WTC11 (cell line): ENCODE results near the gene KDSR. TPM values are rescaled to one million over a fixed set of nuclear protein-coding genes. Genes with fewer than 3 reads are reported as not detected.

Source experiments
- ATAC-seq: fragments of 200-7000 bp; cut with Tn5 transposase; 2 replicates; pipeline ENCODE4 v1.10.0; 2021; ENCODE audit warnings: mild to moderate bottlenecking, moderate library complexity
- CTCF ChIA-PET: fragments of 300-600 bp; sonication (Branson Sonifier 250); formaldehyde crosslinking; loops from one replicate; lab custom pipeline; 2021; ENCODE audit warnings: antibody characterized with exemption; lab: Charles Lee
- POLR2A ChIA-PET: fragments of 350-600 bp; sonication (Branson Sonifier 250); formaldehyde crosslinking; loops from one replicate; lab custom pipeline; 2021; ENCODE audit warnings: antibody characterized with exemption; lab: Charles Lee
- DNase-seq: peaks from one replicate; pipeline ENCODE4 v3.0.0; 2021; ENCODE audit warnings: low spot score
- H3K27ac Mint-ChIP-seq: 2 replicates; pipeline ENCODE4 v1.8.0; 2021; ENCODE audit warnings: mixed read lengths
- H3K27me3 Mint-ChIP-seq: 2 replicates; pipeline ENCODE4 v1.8.0; 2021; ENCODE audit warnings: low read depth, mild to moderate bottlenecking, moderate library complexity, mixed read lengths
- H3K36me3 Mint-ChIP-seq: 2 replicates; pipeline ENCODE4 v1.8.0; 2021; ENCODE audit warnings: mixed read lengths
- H3K4me1 Mint-ChIP-seq: 2 replicates; pipeline ENCODE4 v1.8.0; 2022; ENCODE audit warnings: mixed read lengths
- H3K4me3 Mint-ChIP-seq: 2 replicates; pipeline ENCODE4 v1.8.0; 2021; ENCODE audit warnings: mild to moderate bottlenecking, moderate library complexity, mixed read lengths
- H3K9me3 Mint-ChIP-seq: 2 replicates; pipeline ENCODE4 v1.8.0; 2021; ENCODE audit warnings: mixed read lengths
- CTCF ChIP-seq: fragments of 200-600 bp; IDR thresholded peaks from 2 replicates; pipeline ENCODE4 v1.8.0; 2022; ENCODE audit warnings: antibody characterized with exemption
- FOXK1 ChIP-seq: sonication (generic); formaldehyde crosslinking; IDR thresholded peaks from 2 replicates; pipeline ENCODE4 v1.8.0; 2022; ENCODE audit warnings: mild to moderate bottlenecking, moderate library complexity, missing genetic modification reagents
- GRHL2 ChIP-seq: fragments of 250-450 bp; sonication (Bioruptor Pico); IDR thresholded peaks from 2 replicates; pipeline ENCODE4 v1.8.0; 2022; ENCODE audit warnings: mild to moderate bottlenecking, moderate library complexity; ENCODE audit not compliant: insufficient replicate concordance, severe bottlenecking
- JUN ChIP-seq: sonication (generic); formaldehyde crosslinking; IDR thresholded peaks from 2 replicates; pipeline ENCODE4 v1.8.0; 2023; ENCODE audit warnings: mild to moderate bottlenecking, missing genetic modification reagents
- KAT7 ChIP-seq: sonication (generic); formaldehyde crosslinking; IDR thresholded peaks from 2 replicates; pipeline ENCODE4 v1.8.1; 2023; ENCODE audit warnings: missing genetic modification reagents, mild to moderate bottlenecking, borderline replicate concordance
- MLX ChIP-seq: sonication (generic); formaldehyde crosslinking; IDR thresholded peaks from 2 replicates; pipeline ENCODE4 v1.8.1; 2023; ENCODE audit warnings: mild to moderate bottlenecking, missing genetic modification reagents, moderate library complexity
- MXD4 ChIP-seq: fragments of 250-450 bp; sonication (Bioruptor Pico); IDR thresholded peaks from 2 replicates; pipeline ENCODE4 v1.8.0; 2021; ENCODE audit warnings: mild to moderate bottlenecking, moderate library complexity, borderline replicate concordance
- MYBL2 ChIP-seq: sonication (generic); formaldehyde crosslinking; IDR thresholded peaks from 2 replicates; pipeline ENCODE4 v1.8.1; 2023; ENCODE audit warnings: mild to moderate bottlenecking, moderate library complexity, missing genetic modification reagents
- NR3C1 ChIP-seq: sonication (generic); formaldehyde crosslinking; conservative IDR thresholded peaks from 2 replicates; pipeline ENCODE4 v1.8.1; 2023; ENCODE audit warnings: low read depth, mild to moderate bottlenecking, missing genetic modification reagents
- PRRX2 ChIP-seq: fragments of 250-450 bp; sonication (Bioruptor Pico); IDR thresholded peaks from 2 replicates; pipeline ENCODE4 v1.8.0; 2021; ENCODE audit warnings: mild to moderate bottlenecking
- SP1 ChIP-seq: sonication (generic); formaldehyde crosslinking; conservative IDR thresholded peaks from 2 replicates; pipeline ENCODE4 v1.8.1; 2022; ENCODE audit warnings: missing genetic modification reagents
- ZMAT4 ChIP-seq: fragments of 250-450 bp; sonication (Bioruptor Pico); IDR thresholded peaks from 2 replicates; pipeline ENCODE4 v1.9.0; 2021; ENCODE audit warnings: mild to moderate bottlenecking
- ZNF263 ChIP-seq: sonication (generic); formaldehyde crosslinking; IDR thresholded peaks from 2 replicates; pipeline ENCODE4 v1.8.1; 2022; ENCODE audit warnings: low read depth, mild to moderate bottlenecking, moderate library complexity, missing genetic modification reagents
- ZNF423 ChIP-seq: fragments of 250-450 bp; sonication (Bioruptor Pico); IDR thresholded peaks from 2 replicates; pipeline ENCODE4 v2.1.2; 2022; ENCODE audit warnings: mild to moderate bottlenecking, moderate library complexity
- ZNF671 ChIP-seq: fragments of 250-450 bp; sonication (Bioruptor Pico); IDR thresholded peaks from 2 replicates; pipeline ENCODE4 v1.8.0; 2021; ENCODE audit warnings: mild to moderate bottlenecking
- total RNA-seq: library from RNA; stranded (reverse); gene quantifications from 3 replicates; pipeline ENCODE4 v1.2.3, GENCODE V29; 2021
- TF ChIP-seq, protein P1 (sequence below): sonication (generic); formaldehyde crosslinking; conservative IDR thresholded peaks from 2 replicates; pipeline ENCODE4 v1.8.1; 2023; ENCODE audit warnings: mild to moderate bottlenecking, low read depth, missing genetic modification reagents, moderate library complexity
- TF ChIP-seq, protein P2 (sequence below): fragments of 250-450 bp; sonication (Bioruptor Pico); IDR thresholded peaks from 2 replicates; pipeline ENCODE4 v1.8.0; 2021; ENCODE audit warnings: mild to moderate bottlenecking

Gene KDSR
- total RNA-seq, 1 experiment from 2014 or later, result 51.8 TPM

- TF ChIP-seq, protein P1, sequence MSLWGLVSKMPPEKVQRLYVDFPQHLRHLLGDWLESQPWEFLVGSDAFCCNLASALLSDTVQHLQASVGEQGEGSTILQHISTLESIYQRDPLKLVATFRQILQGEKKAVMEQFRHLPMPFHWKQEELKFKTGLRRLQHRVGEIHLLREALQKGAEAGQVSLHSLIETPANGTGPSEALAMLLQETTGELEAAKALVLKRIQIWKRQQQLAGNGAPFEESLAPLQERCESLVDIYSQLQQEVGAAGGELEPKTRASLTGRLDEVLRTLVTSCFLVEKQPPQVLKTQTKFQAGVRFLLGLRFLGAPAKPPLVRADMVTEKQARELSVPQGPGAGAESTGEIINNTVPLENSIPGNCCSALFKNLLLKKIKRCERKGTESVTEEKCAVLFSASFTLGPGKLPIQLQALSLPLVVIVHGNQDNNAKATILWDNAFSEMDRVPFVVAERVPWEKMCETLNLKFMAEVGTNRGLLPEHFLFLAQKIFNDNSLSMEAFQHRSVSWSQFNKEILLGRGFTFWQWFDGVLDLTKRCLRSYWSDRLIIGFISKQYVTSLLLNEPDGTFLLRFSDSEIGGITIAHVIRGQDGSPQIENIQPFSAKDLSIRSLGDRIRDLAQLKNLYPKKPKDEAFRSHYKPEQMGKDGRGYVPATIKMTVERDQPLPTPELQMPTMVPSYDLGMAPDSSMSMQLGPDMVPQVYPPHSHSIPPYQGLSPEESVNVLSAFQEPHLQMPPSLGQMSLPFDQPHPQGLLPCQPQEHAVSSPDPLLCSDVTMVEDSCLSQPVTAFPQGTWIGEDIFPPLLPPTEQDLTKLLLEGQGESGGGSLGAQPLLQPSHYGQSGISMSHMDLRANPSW (CRISPR knock-in tag), result no peak
- TF ChIP-seq, protein P2, sequence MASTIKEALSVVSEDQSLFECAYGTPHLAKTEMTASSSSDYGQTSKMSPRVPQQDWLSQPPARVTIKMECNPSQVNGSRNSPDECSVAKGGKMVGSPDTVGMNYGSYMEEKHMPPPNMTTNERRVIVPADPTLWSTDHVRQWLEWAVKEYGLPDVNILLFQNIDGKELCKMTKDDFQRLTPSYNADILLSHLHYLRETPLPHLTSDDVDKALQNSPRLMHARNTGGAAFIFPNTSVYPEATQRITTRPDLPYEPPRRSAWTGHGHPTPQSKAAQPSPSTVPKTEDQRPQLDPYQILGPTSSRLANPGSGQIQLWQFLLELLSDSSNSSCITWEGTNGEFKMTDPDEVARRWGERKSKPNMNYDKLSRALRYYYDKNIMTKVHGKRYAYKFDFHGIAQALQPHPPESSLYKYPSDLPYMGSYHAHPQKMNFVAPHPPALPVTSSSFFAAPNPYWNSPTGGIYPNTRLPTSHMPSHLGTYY (CRISPR knock-in tag), result no peak
- TF ChIP-seq MXD4 (no peak), MLX (no peak)
- TF ChIP-seq, all 79 proteins: peak for 0
Observed at GRCh38 chr18:63322206-63322605, 44.8 kb downstream of the KDSR start (continued).

GRCh38 chr18:63321291-63321690 lies 45.7 kb downstream of the KDSR start:
- TF ChIP-seq JUN (CRISPR knock-in tag) (no peak), CTCF (no peak), ZNF423 (no peak), ZMAT4 (no peak), SP1 (CRISPR knock-in tag) (no peak), KAT7 (no peak), FOXK1 (no peak), MXD4 (no peak), NR3C1 (no peak), MYBL2 (CRISPR knock-in tag) (no peak), MLX (no peak), GRHL2 (no peak), PRRX2 (CRISPR knock-in tag) (no peak), ZNF671 (no peak), ZNF263 (CRISPR knock-in tag) (no peak)
- TF ChIP-seq, protein P2 (CRISPR knock-in tag), result no peak
- Mint-ChIP-seq H3K36me3 (no peaks in the 10 kb centered on the region), H3K4me1 (peaks cover 24% of the 10 kb centered on the region), H3K4me3 (peak overlapping the region; percentile 70), H3K27ac (no peak overlapping the region), H3K27me3 (peaks cover 37% of the 10 kb centered on the region), H3K9me3 (no peaks in the 10 kb centered on the region)
- DNase-seq (no peak), ATAC-seq (no peak)
- ChIA-PET POLR2A (no interaction called here), CTCF (interaction anchor here (0.9 to 2.6 kb wide), 2 partner anchors 297 to 305 kb away, joined by 4 to 21 read pairs; no protein-coding TSS in a partner anchor)
